HepG2 (cell line): ENCODE measurements around the gene PTPN14. TPM values are rescaled to one million over a fixed set of nuclear protein-coding genes. Genes with fewer than 3 reads are reported as not detected.

Source experiments
- ATAC-seq: fragments of 200-7000 bp; cut with Tn5 transposase; 3 replicates; pipeline ENCODE4 v1.9.1; 2020; ENCODE audit warnings: mild to moderate bottlenecking, moderate library complexity
- BruUV-seq: library from RNA; stranded (reverse); fragments of 400-500 nt; replicated peaks from 2 replicates; lab custom pipeline; 2021; lab: Mats Ljungman, UMichigan
- CTCF ChIA-PET: fragments of 300-600 bp; formaldehyde crosslinking; extraction: SDS; loops from one replicate; lab custom pipeline; 2021; ENCODE audit warnings: low total read pairs, inconsistent platforms, low intra/inter-chr PET ratio; lab: Yijun Ruan, JAX
- POLR2A ChIA-PET: fragments of 350-600 bp; sonication (Branson Sonifier 250); formaldehyde crosslinking; loops from one replicate; lab custom pipeline; 2020; ENCODE audit warnings: antibody characterized with exemption, inconsistent platforms; lab: Yijun Ruan, JAX
- DNase-seq: peaks from one replicate; pipeline ENCODE4 v3.0.0-alpha.2; 2015; ENCODE audit warnings: low spot score
- FAIRE-seq: peaks from 3 replicates; lab custom pipeline; 2011; peaks lifted over from hg19 to GRCh38; lab: Jason Lieb, UNC
- H2AFZ ChIP-seq: one replicate; pipeline ENCODE4 v1.6.1; 2011; ENCODE audit warnings: low read length, inconsistent platforms
- H3K27ac ChIP-seq: fragments of 300-600 bp; 3 replicates; pipeline ENCODE4 v1.8.0; 2011; ENCODE audit warnings: mixed run types, mild to moderate bottlenecking, mixed read lengths, low read length, inconsistent platforms; ENCODE audit not compliant: insufficient read depth; ENCODE audit errors: extremely low read length
- H3K27me3 ChIP-seq, 2 experiments: fragments of 200-600 bp in 1 of 2; 2 replicates in 1 of 2; 3 replicates in 1 of 2; pipeline versions ENCODE4 v1.6.0 to v1.8.0; 2011; ENCODE audit warnings: low read length in 2 of 2, mild to moderate bottlenecking in 2 of 2, moderate library complexity in 2 of 2, inconsistent platforms in 1 of 2; ENCODE audit not compliant: insufficient read depth in 2 of 2, control insufficient read depth in 1 of 2
- H3K36me3 ChIP-seq, 2 experiments: fragments of 200-600 bp in 1 of 2; replicated peaks in 1 of 2; 2 replicates in 1 of 2; 3 replicates in 1 of 2; pipeline versions ENCODE4 v1.5.1 to v1.8.0; 2011; ENCODE audit warnings: low read length in 2 of 2, inconsistent platforms in 1 of 2; ENCODE audit not compliant: insufficient read depth in 2 of 2, control insufficient read depth in 1 of 2
- H3K4me1 ChIP-seq: 2 replicates; pipeline ENCODE4 v1.5.1; 2012; ENCODE audit warnings: low read length, inconsistent platforms; ENCODE audit not compliant: insufficient read depth
- H3K4me2 ChIP-seq: 2 replicates; pipeline ENCODE4 v1.6.0; 2011; ENCODE audit warnings: low read depth, low read length, inconsistent platforms
- H3K4me3 ChIP-seq, 3 experiments: fragments of 200-600 bp in 1 of 3; sonication (generic), shearing (Covaris generic) in 1 of 3; replicated peaks in 1 of 3; 2 replicates each; pipeline ENCODE4 v1.5.1; 2011 to 2016; ENCODE audit warnings: low read length in 3 of 3, inconsistent platforms in 2 of 3, low read depth in 2 of 3, mild to moderate bottlenecking in 2 of 3, control low read depth in 1 of 3, mixed read lengths in 1 of 3; ENCODE audit not compliant: insufficient read depth in 1 of 3
- H3K79me2 ChIP-seq: one replicate; pipeline ENCODE4 v1.6.1; 2011; ENCODE audit warnings: low read length, inconsistent platforms; ENCODE audit not compliant: insufficient read depth
- H3K9ac ChIP-seq: 2 replicates; pipeline ENCODE4 v1.6.0; 2011; ENCODE audit warnings: mild to moderate bottlenecking, low read depth, low read length, inconsistent platforms; ENCODE audit not compliant: insufficient read depth
- H3K9me3 ChIP-seq: 2 replicates; pipeline ENCODE4 v1.5.1; 2012; ENCODE audit warnings: mild to moderate bottlenecking, low read length
- H4K20me1 ChIP-seq: 2 replicates; pipeline ENCODE4 v1.6.0; 2011; ENCODE audit warnings: inconsistent platforms, mild to moderate bottlenecking, low read length, moderate library complexity; ENCODE audit not compliant: insufficient read depth
- AGO1 ChIP-seq: fragments of 200-400 bp; formaldehyde crosslinking; IDR thresholded peaks from 2 replicates; pipeline ENCODE4 v1.6.1; 2017; ENCODE audit warnings: mild to moderate bottlenecking, low read depth, low read length, moderate library complexity; ENCODE audit not compliant: poor library complexity, severe bottlenecking
- ATRX ChIP-seq: sonication (generic); formaldehyde crosslinking; IDR thresholded peaks from 2 replicates; pipeline ENCODE4 v1.4.0; 2020; ENCODE audit warnings: missing genetic modification reagents, borderline replicate concordance
- BHLHE40 ChIP-seq: IDR thresholded peaks from 2 replicates; pipeline ENCODE4 v1.6.1; 2011; ENCODE audit warnings: low read length, improper control_type of control experiment
- PAXIP1 ChIP-seq: sonication (generic); formaldehyde crosslinking; conservative IDR thresholded peaks from 2 replicates; pipeline ENCODE4 v1.4.0; 2020; ENCODE audit warnings: mild to moderate bottlenecking, missing genetic modification reagents, moderate library complexity
- PTBP1 ChIP-seq: fragments of 200-400 bp; formaldehyde crosslinking; IDR thresholded peaks from 2 replicates; pipeline ENCODE4 v1.6.1; 2018; ENCODE audit warnings: low read length, low read depth; ENCODE audit not compliant: poor library complexity, severe bottlenecking
- RBAK ChIP-seq: sonication (generic); formaldehyde crosslinking; IDR thresholded peaks from 2 replicates; pipeline ENCODE4 v1.5.1; 2020; ENCODE audit warnings: mild to moderate bottlenecking, missing genetic modification reagents
- SOX13 ChIP-seq, 3 experiments: fragments of 450-650 bp in 1 of 3; sonication (generic) in 1 of 3; formaldehyde crosslinking in 1 of 3; IDR thresholded peaks in 2 of 3; conservative IDR thresholded peaks in 1 of 3; 2 replicates each; pipeline versions ENCODE4 v1.5.0 to v1.6.1; 2016 to 2020; ENCODE audit warnings: antibody characterized with exemption in 1 of 3, mild to moderate bottlenecking in 1 of 3, missing compliant biosample characterization in 1 of 3, missing genetic modification reagents in 1 of 3, moderate library complexity in 1 of 3
- SRY ChIP-seq: sonication (generic); formaldehyde crosslinking; IDR thresholded peaks from 2 replicates; pipeline ENCODE4 v1.8.0; 2022; ENCODE audit warnings: mild to moderate bottlenecking, missing genetic modification reagents
- TGIF2 ChIP-seq: IDR thresholded peaks from 2 replicates; pipeline ENCODE4 v1.6.1; 2016; ENCODE audit warnings: control low read depth, missing compliant biosample characterization
- ZMYM2 ChIP-seq: sonication (generic); formaldehyde crosslinking; IDR thresholded peaks from 2 replicates; pipeline ENCODE4 v1.8.0; 2022; ENCODE audit warnings: mild to moderate bottlenecking, missing genetic modification reagents
- WGBS: methylation state at CpG from one replicate; pipeline ENCODE4 v1.1.6; 2017; ENCODE audit warnings: low lambda C conversion rate; 5-methylcytosine and 5-hydroxymethylcytosine counted together
- in situ Hi-C: cut with HindIII; loops from 2 replicates; pipeline ENCODE4 v1.10.0; 2017; ENCODE audit warnings: low pct_unique_long_range_greater_than_20kb; ENCODE audit not compliant: extremely low pct_ligation_motif_present
- intact Hi-C: fragments of 100-400 bp; cut with micrococcal nuclease; formaldehyde crosslinking; loops from one replicate; pipeline ENCODE4 v1.10.0; 2022; ENCODE audit not compliant: unreplicated experiment
- polyA plus RNA-seq, 8 experiments: library from polyadenylated mRNA; depleted of rRNA in 3 of 8; stranded (reverse) in 7 of 8; unstranded in 1 of 8; fragments of >200 nt; fragmentation: Illumina TruSeq in 4 of 8; extraction: Trizol in 4 of 8; gene quantifications; 2 replicates each; pipeline versions ENCODE4 v1.2.1 to v1.2.3, GENCODE V29; 2011 to 2016; ENCODE audit warnings: low read depth in 4 of 8, missing spikeins in 1 of 8, mixed read lengths in 1 of 8; ENCODE audit not compliant: insufficient read depth in 1 of 8
- total RNA-seq, 5 experiments: library from RNA; depleted of rRNA; stranded (reverse); fragments of >200 nt; fragmentation: Illumina TruSeq; extraction: Trizol; gene quantifications; 2 replicates each; pipeline ENCODE4 v1.2.3, GENCODE V29; 2016; ENCODE audit warnings: low read depth in 1 of 5

PTPN14 gene
- total and polyA plus RNA-seq, 2 of the 13 experiments (the other 11 are each of a cell fraction or from before 2014, with no cell fraction given), result 3.9 to 4.7 TPM

DNA sequence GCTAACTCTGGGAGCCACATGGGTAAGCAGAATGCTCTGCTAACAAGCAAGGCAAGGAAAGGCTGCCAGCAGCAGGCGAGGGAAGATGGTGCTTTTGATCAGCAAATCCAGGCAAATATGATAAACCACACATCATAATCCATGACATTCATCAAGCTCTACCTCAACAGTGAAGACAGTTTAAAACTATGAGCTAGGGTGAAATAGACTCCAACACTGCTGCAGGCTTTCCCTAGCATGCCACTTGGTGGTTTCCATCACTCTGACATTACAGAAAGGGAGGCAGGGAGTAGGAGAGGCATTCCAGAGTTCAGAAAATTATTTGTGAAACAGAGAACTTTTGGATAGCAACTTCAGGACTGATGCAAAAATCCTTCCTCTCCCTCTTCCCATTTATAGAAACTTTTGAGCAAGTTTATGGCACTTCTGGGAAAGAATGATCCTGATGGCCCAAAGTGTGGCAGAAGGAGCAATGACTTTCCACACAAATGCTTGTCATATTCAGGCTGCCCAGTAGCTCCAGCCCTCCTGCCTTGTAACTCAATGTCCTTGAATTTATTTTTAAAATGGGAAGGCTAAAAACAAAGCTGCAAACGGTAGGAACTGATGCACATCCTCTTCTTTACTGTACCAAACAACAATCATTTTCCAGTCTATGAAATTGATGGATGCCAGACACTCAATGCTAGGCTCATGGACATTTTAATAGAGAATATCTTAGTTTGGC, 199.7 kb downstream of the PTPN14 start:
- H3K4me2 ChIP-seq, result no peak overlapping the region
- 62% methylated on average over 2 of the region's 2 CpGs for WGBS
- no peaks in the 10 kb centered on the region for H3K9me3 ChIP-seq
- no peak overlapping the region for H2AFZ ChIP-seq
- ChIA-PET CTCF (no interaction called here), POLR2A (interaction anchor here (0.6 kb wide), 1 partner anchor 1211 kb away, joined by 4 read pairs; no protein-coding TSS in a partner anchor)
- H3K4me1 ChIP-seq, result no peaks in the 10 kb centered on the region
- DNase-seq (no peak), ATAC-seq (no peak), FAIRE-seq (no peak)
- BruUV-seq, result no TSS peak
- intact Hi-C loops, result no loop called here
- H3K27me3 ChIP-seq, result no peaks in the 10 kb centered on the region
- in situ Hi-C loops, result no loop called here
- 0 out of 5 replicates have a peak, but pooled peaks cover 0 to 2% of the 10 kb centered on the region in 2 experiments for H3K36me3 ChIP-seq
- H3K4me3 ChIP-seq, result no peak overlapping the region
- no peaks in the 10 kb centered on the region for H3K79me2 ChIP-seq
- H3K27ac ChIP-seq, result no peak overlapping the region
- TF ChIP-seq PAXIP1 (CRISPR knock-in tag) (no peak), SRY (CRISPR knock-in tag) (no peak)
- H4K20me1 ChIP-seq, result no peaks in the 10 kb centered on the region
- H3K9ac ChIP-seq, result no peak overlapping the region

DNA sequence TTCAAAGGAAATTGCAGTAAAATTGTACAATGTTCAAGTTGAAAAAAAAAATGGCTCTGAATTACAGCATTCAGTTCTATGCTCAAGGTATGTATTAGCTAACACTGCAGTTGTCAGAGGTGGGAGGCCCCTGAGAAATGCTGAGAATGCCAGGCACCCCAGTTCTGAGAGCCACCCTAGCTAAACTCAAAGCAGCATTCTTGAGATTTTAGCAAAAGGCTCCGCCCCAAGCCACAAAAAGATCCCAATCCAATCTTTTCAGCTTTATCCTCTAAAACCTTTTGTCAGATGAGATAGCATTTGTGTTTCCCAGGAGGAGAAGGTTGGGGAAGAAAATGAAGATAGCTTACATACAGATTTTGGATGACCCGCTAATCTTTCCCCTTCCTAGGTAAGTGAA, 201.6 kb downstream of the PTPN14 start:
- CTCF ChIA-PET, result no interaction called here
- ATAC-seq, result no peak
- Histone ChIP-seq H4K20me1 (no peaks in the 10 kb centered on the region), H3K27me3 (no peaks in the 10 kb centered on the region), H2AFZ (no peak overlapping the region), H3K27ac (no peak overlapping the region), H3K79me2 (no peaks in the 10 kb centered on the region), H3K9ac (no peak overlapping the region), H3K4me2 (no peak overlapping the region), H3K9me3 (peaks cover 8% of the 10 kb centered on the region), H3K36me3 (no peaks in the 10 kb centered on the region)
- intact Hi-C loops (no loop called here), in situ Hi-C loops (no loop called here)
- DNase-seq, result no peak
- BruUV-seq, result no TSS peak
- 96% methylated on average over 2 of the region's 2 CpGs for WGBS
- POLR2A ChIA-PET, result no interaction called here
- TF ChIP-seq RBAK (CRISPR knock-in tag) (no peak), ZMYM2 (CRISPR knock-in tag) (no peak), SOX13 (IDR thresholded peaks at IDR 0.05) (no peak), SOX13 (CRISPR knock-in tag; conservative IDR thresholded peaks at IDR 0.05 in 1 of 2, IDR thresholded peaks at IDR 0.05 in 1 of 2) (no peak), AGO1 (no peak), TGIF2 (no peak), PTBP1 (no peak), ATRX (CRISPR knock-in tag) (no peak), BHLHE40 (no peak)
- TF ChIP-seq, all 625 proteins: peak for 0
- H3K4me3 ChIP-seq, result no peak overlapping the region
- H3K4me1 ChIP-seq, result no peaks in the 10 kb centered on the region
- FAIRE-seq, result no peak
